C4-2B (cell line): Measurements from ENCODE around the gene OR4F6.

Experiments used
- CTCF ChIP-seq: fragments of 450-650 bp; conservative IDR thresholded peaks from 2 replicates; pipeline ENCODE4 v1.5.1; 2017; ENCODE audit warnings: mild to moderate bottlenecking
- ZFX ChIP-seq: fragments of 450-650 bp; IDR thresholded peaks from 2 replicates; pipeline ENCODE4 v1.6.1; 2017

GRCh38 chr15:101773496-101774100 is 29.7 kb upstream of the OR4F6 start:
- TF ChIP-seq CTCF (peak; percentile 46), ZFX (no peak)
